A549 (cell line): ENCODE results near the gene SLC27A2. TPM values are rescaled to one million over a fixed set of nuclear protein-coding genes. Genes with fewer than 3 reads are reported as not detected.

Experiments
- ATAC-seq, 2 experiments: fragments of 200-7000 bp in 1 of 2; fragments of >200 bp in 1 of 2; cut with Nextera tagmentation in 1 of 2; cut with Tn5 transposase in 1 of 2; 3 replicates each; pipeline versions ENCODE4 v1.8.0 to v1.9.1; 2018 to 2020; ENCODE audit warnings: mild to moderate bottlenecking in 1 of 2, moderate library complexity in 1 of 2
- CTCF ChIA-PET: fragments of 300-600 bp; sonication (Branson Sonifier 250); formaldehyde crosslinking; extraction: SDS; loops from one replicate; lab custom pipeline; 2021; ENCODE audit warnings: antibody characterized with exemption, inconsistent platforms; lab: Yijun Ruan, JAX
- POLR2A ChIA-PET: fragments of 350-600 bp; formaldehyde crosslinking; extraction: SDS; loops from one replicate; lab custom pipeline; 2021; ENCODE audit warnings: antibody characterized with exemption, inconsistent platforms; lab: Yijun Ruan, JAX
- DNase-seq, 2 experiments: peaks; one replicate each; pipeline versions ENCODE4 v3.0.0 to v3.0.0-alpha.2; 2011 to 2016; ENCODE audit warnings: low read depth in 1 of 2, low spot score in 1 of 2
- FAIRE-seq: peaks from 2 replicates; lab custom pipeline; 2011; peaks lifted over from hg19 to GRCh38; lab: Jason Lieb, UNC
- H3K27ac ChIP-seq, 2 experiments: fragments of >200 bp; sonication (Bioruptor Twin); formaldehyde crosslinking; 3 replicates each; pipeline ENCODE4 v1.5.1; 2016 to 2017
- H3K4me1 ChIP-seq: fragments of >200 bp; sonication (Bioruptor Twin); formaldehyde crosslinking; 3 replicates; pipeline ENCODE4 v1.6.1; 2016
- H3K4me2 ChIP-seq: fragments of >200 bp; sonication (Bioruptor Twin); formaldehyde crosslinking; 3 replicates; pipeline ENCODE4 v1.6.1; 2016
- H3K4me3 ChIP-seq: fragments of >200 bp; sonication (Bioruptor Twin); formaldehyde crosslinking; 3 replicates; pipeline ENCODE4 v1.5.1; 2016
- H3K9me3 ChIP-seq: fragments of >200 bp; sonication (Bioruptor Twin); formaldehyde crosslinking; 3 replicates; pipeline ENCODE4 v1.6.1; 2016
- CBX8 ChIP-seq: fragments of 200-600 bp; sonication (generic); IDR thresholded peaks from 2 replicates; pipeline ENCODE4 v1.6.1; 2016
- CEBPB ChIP-seq, 2 experiments: fragments of >200 bp in 1 of 2; sonication (Bioruptor Twin) in 1 of 2; formaldehyde crosslinking in 1 of 2; IDR thresholded peaks; 2 replicates each; pipeline ENCODE4 v1.6.1; 2012 to 2016
- EP300 ChIP-seq, 2 experiments: fragments of >200 bp; sonication (Bioruptor Twin); formaldehyde crosslinking; IDR thresholded peaks; 2 replicates in 1 of 2; 3 replicates in 1 of 2; pipeline ENCODE4 v1.6.1; 2016 to 2017
- FOSB ChIP-seq: fragments of 250-450 bp; sonication (Bioruptor Pico); IDR thresholded peaks from 2 replicates; pipeline ENCODE4 v1.5.0; 2020; ENCODE audit warnings: mild to moderate bottlenecking, moderate library complexity
- HMGXB4 ChIP-seq: fragments of 250-450 bp; sonication (Bioruptor Pico); IDR thresholded peaks from 2 replicates; pipeline ENCODE4 v1.5.0; 2021; ENCODE audit warnings: mild to moderate bottlenecking, moderate library complexity, borderline replicate concordance
- HOXA7 ChIP-seq: fragments of 250-450 bp; sonication (Bioruptor Pico); IDR thresholded peaks from 2 replicates; pipeline ENCODE4 v1.5.0; 2020; ENCODE audit warnings: mild to moderate bottlenecking, moderate library complexity
- HOXB5 ChIP-seq: fragments of 250-450 bp; sonication (Bioruptor Pico); IDR thresholded peaks from 2 replicates; pipeline ENCODE4 v1.5.0; 2020; ENCODE audit warnings: mild to moderate bottlenecking, moderate library complexity
- JUN ChIP-seq, 2 experiments: fragments of >200 bp; sonication (Bioruptor Twin); formaldehyde crosslinking; IDR thresholded peaks; 2 replicates in 1 of 2; 3 replicates in 1 of 2; pipeline ENCODE4 v1.6.1; 2016 to 2017
- KDM1A ChIP-seq: fragments of 200-600 bp; sonication (generic); IDR thresholded peaks from 2 replicates; pipeline ENCODE4 v1.6.1; 2016; ENCODE audit warnings: low read depth, mild to moderate bottlenecking
- MAFK ChIP-seq: fragments of 450-650 bp; IDR thresholded peaks from 2 replicates; pipeline ENCODE4 v1.6.1; 2014; ENCODE audit not compliant: partially characterized antibody
- MAZ ChIP-seq: fragments of 150-350 bp; IDR thresholded peaks from 2 replicates; pipeline ENCODE4 v1.6.1; 2014; ENCODE audit warnings: antibody characterized with exemption, low read depth, low read length, borderline replicate concordance
- MYC ChIP-seq: IDR thresholded peaks from 2 replicates; pipeline ENCODE4 v1.6.1; 2012; ENCODE audit warnings: mild to moderate bottlenecking, inconsistent platforms, low read length, improper control_type of control experiment, borderline replicate concordance
- NPAS2 ChIP-seq: fragments of 250-450 bp; sonication (Bioruptor Pico); IDR thresholded peaks from 2 replicates; pipeline ENCODE4 v1.8.0; 2022; ENCODE audit warnings: mild to moderate bottlenecking, moderate library complexity, borderline replicate concordance
- PHF8 ChIP-seq: fragments of 200-600 bp; sonication (generic); IDR thresholded peaks from 2 replicates; pipeline ENCODE4 v1.6.1; 2016; ENCODE audit warnings: low read depth, mild to moderate bottlenecking, antibody characterized with exemption, moderate library complexity, borderline replicate concordance
- TFCP2L1 ChIP-seq: fragments of 250-450 bp; sonication (Bioruptor Pico); IDR thresholded peaks from 2 replicates; pipeline ENCODE4 v1.5.0; 2021; ENCODE audit warnings: mild to moderate bottlenecking
- USF2 ChIP-seq: fragments of 450-650 bp; IDR thresholded peaks from 2 replicates; pipeline ENCODE4 v1.6.1; 2014; ENCODE audit warnings: antibody characterized with exemption
- ZSCAN20 ChIP-seq: fragments of 250-450 bp; sonication (Bioruptor Pico); IDR thresholded peaks from 2 replicates; pipeline ENCODE4 v1.8.0; 2022; ENCODE audit warnings: mild to moderate bottlenecking, moderate library complexity
- WGBS: methylation state at CpG from one replicate; pipeline ENCODE4 v1.1.6; 2017; ENCODE audit errors: missing lambda C conversion rate; 5-methylcytosine and 5-hydroxymethylcytosine counted together
- polyA plus RNA-seq, 4 experiments: library from polyadenylated mRNA; depleted of rRNA in 3 of 4; stranded (reverse); fragments of >200 nt; fragmentation: RNase III in 1 of 4; extraction: RNeasy Plus Mini Kit Qiagen cat#74134 plus additional on column Dnase treatment in 1 of 4; gene quantifications; 2 replicates in 3 of 4; 3 replicates in 1 of 4; pipeline ENCODE4 v1.2.3, GENCODE V29; 2011 to 2017
- TF ChIP-seq, protein P1 (sequence below): fragments of 200-600 bp; sonication (generic); IDR thresholded peaks from 2 replicates; pipeline ENCODE4 v1.6.1; 2016; ENCODE audit warnings: antibody characterized with exemption, mild to moderate bottlenecking, moderate library complexity
- TF ChIP-seq, protein P2 (sequence below): fragments of 250-450 bp; sonication (Bioruptor Pico); IDR thresholded peaks from 2 replicates; pipeline ENCODE4 v1.5.0; 2020; ENCODE audit warnings: low read depth, mild to moderate bottlenecking, moderate library complexity
- TF ChIP-seq, protein P3 (sequence below): IDR thresholded peaks from 2 replicates; pipeline ENCODE4 v1.6.1; 2012

The SLC27A2 gene
- polyA plus RNA-seq, 2 of the 4 experiments (the other 2 are of a cell fraction), result 36.0 to 44.1 TPM

DNA sequence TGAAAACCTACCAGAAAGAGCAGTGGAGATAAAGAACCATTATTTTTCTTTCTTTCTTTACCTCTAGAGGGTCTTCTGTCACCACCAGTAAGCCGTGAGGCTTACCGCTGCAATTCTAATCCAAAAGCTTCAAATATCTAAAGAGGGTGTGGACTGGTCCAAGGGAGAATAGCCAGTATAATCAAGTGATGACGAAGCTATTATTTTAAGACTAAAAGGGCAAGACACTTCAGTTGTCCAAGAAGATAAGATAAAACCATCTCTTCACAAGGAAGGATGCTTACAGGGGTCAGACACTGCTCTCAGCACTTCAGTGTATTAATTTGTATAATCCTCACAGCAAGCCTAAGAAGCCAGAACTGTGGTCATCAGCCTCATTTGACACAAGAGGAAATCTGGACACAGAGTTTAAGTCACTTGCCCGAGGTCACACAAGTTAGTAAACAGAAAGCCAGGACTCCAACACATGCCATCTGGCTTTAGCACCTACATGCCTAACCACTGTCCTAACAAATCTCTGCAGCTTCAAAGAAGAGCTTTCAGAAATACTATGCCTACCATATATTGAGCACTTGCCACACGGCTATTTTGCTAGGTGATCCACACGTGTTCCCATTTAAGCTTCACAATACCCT lies 68.9 kb downstream of the SLC27A2 start:
- POLR2A ChIA-PET, result no interaction called here
- CTCF ChIA-PET, result interaction anchor here (1.0 to 2.2 kb wide), 3 partner anchors 10 to 26 kb away, joined by 3 to 13 read pairs (median 5); no protein-coding TSS in a partner anchor
- 59% methylated on average over 6 of the region's 6 CpGs for WGBS
- Histone ChIP-seq H3K4me2 (no peak overlapping the region), H3K4me1 (peaks cover 7% of the 10 kb centered on the region; the same call in 2 of the 3 replicates), H3K9me3 (no peaks in the 10 kb centered on the region), H3K27ac (no peak overlapping the region)
- FAIRE-seq (no peak), DNase-seq (no peak)
- TF ChIP-seq JUN (IDR thresholded peaks at IDR 0.05) (no peak), CEBPB (IDR thresholded peaks at IDR 0.05) (no peak), ZSCAN20 (CRISPR knock-in tag) (no peak), KDM1A (no peak), HOXA7 (CRISPR knock-in tag) (no peak), CBX8 (no peak), FOSB (CRISPR knock-in tag) (no peak), EP300 (IDR thresholded peaks at IDR 0.05) (no peak), HOXB5 (no peak), NPAS2 (CRISPR knock-in tag) (no peak), PHF8 (no peak), USF2 (no peak), HMGXB4 (CRISPR knock-in tag) (no peak), MYC (no peak), TFCP2L1 (CRISPR knock-in tag) (no peak), MAFK (no peak), MAZ (no peak)
- TF ChIP-seq, protein P1, sequence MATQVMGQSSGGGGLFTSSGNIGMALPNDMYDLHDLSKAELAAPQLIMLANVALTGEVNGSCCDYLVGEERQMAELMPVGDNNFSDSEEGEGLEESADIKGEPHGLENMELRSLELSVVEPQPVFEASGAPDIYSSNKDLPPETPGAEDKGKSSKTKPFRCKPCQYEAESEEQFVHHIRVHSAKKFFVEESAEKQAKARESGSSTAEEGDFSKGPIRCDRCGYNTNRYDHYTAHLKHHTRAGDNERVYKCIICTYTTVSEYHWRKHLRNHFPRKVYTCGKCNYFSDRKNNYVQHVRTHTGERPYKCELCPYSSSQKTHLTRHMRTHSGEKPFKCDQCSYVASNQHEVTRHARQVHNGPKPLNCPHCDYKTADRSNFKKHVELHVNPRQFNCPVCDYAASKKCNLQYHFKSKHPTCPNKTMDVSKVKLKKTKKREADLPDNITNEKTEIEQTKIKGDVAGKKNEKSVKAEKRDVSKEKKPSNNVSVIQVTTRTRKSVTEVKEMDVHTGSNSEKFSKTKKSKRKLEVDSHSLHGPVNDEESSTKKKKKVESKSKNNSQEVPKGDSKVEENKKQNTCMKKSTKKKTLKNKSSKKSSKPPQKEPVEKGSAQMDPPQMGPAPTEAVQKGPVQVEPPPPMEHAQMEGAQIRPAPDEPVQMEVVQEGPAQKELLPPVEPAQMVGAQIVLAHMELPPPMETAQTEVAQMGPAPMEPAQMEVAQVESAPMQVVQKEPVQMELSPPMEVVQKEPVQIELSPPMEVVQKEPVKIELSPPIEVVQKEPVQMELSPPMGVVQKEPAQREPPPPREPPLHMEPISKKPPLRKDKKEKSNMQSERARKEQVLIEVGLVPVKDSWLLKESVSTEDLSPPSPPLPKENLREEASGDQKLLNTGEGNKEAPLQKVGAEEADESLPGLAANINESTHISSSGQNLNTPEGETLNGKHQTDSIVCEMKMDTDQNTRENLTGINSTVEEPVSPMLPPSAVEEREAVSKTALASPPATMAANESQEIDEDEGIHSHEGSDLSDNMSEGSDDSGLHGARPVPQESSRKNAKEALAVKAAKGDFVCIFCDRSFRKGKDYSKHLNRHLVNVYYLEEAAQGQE, result no peak
- TF ChIP-seq, protein P2, sequence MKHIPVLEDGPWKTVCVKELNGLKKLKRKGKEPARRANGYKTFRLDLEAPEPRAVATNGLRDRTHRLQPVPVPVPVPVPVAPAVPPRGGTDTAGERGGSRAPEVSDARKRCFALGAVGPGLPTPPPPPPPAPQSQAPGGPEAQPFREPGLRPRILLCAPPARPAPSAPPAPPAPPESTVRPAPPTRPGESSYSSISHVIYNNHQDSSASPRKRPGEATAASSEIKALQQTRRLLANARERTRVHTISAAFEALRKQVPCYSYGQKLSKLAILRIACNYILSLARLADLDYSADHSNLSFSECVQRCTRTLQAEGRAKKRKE, result no peak
- TF ChIP-seq, protein P3, sequence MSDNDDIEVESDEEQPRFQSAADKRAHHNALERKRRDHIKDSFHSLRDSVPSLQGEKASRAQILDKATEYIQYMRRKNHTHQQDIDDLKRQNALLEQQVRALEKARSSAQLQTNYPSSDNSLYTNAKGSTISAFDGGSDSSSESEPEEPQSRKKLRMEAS, result no peak
- TF ChIP-seq, all 56 proteins: peak for 0
- ATAC-seq, result no peak
- no peak overlapping the region for H3K4me3 ChIP-seq
